HG03354 (cell line): Measurements from ENCODE around the gene SUDS3.

Experiments used
- ATAC-seq: cut with Tn5 transposase; IDR thresholded peaks from one replicate; pipeline ENCODE4 v1.9.1; 2021; ENCODE audit warnings: mild to moderate bottlenecking; ENCODE audit not compliant: unreplicated experiment, poor library complexity, severe bottlenecking

The SUDS3 gene

DNA sequence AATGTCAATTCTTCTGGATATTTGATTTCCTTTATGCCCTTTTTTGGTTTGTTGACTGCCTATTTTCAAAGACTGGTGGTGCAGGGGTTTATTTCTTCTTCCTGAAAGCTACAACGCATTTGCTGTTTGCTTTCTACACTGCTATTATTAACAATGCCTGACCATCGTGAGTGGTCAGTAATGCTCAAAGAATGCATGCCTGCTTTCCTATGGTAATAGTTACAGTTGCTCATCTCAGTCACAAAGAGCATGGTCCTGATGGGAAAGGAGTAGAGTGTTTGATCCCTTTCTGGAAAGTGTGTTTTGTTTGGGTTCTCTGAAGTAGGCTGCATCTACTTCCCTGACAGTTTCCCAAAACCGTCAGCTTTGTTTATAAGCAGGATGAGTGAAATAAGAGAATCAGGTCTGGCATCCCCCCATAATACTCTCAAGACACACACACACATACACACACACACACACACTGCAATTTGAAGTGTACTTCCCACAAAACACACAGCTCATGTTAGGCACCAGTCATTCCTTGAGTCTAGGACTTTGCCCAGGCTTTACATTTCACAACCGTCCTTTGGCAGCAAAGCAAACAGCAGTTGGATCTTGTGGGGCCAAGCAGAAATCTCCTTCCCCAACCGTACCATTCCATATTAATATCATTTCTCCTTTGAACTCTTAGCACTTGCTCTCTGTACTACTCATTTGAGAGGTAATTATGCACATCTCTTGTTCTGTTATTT is 56.6 kb downstream of the SUDS3 start:
- no peak for ATAC-seq

DNA sequence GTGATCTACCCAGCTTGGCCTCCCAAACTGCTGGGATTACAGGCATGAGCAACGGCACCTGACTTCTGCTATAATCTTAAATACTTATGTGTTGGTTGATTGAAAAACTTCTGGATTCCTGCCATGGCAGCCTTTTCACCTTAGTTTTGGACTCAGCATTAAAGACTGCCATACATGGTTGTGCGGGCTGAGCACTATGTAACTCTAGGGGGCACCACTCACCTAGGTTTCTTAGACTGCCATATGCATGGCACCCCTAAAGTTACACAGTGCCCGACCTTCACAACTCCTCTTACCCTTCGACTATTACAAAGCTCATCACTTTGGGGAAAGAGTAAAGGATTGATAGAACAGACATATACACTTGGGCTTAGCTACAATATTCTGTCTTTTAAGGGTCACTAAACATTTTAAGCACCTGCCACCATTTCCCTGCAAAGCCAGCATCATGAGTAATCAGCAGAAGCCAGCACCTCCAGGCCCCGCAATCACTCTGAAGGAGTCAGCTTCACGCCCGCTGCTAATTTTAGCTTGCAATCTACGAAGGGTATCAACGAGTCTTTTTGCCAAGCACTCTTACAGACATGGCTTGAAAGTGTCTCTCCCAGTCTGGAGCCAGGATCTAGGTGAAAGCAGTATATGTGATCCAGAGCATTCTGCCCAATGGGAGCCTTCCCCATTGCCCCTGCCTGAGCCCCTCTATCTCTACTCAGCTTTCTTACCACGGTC is 59.8 kb downstream of the SUDS3 start:
- ATAC-seq, result no peak

DNA sequence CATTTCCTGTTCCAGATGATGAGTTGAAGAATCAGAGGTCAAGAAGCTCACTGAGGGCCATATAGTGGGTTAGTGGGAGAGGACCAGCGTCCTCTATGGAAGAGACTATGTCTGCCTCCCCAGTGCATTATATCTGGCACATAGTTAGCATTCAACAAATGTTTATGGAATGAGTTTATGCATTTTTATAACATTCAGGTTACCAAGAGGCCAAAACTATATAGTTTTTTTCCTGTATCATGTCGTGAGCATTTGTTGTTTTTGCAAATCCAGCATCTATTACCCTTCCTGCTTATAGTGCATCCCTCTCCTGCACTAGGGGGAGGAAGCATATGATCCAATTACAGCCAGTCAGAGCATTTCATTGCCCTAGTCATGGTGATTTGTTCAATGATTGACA is 60.6 kb downstream of the SUDS3 start:
- ATAC-seq, result no peak

GRCh38 chr12:118439068-118439467 is 62.7 kb downstream of the SUDS3 start:
- no peak for ATAC-seq

- no peak for ATAC-seq
These were observed 69.9 kb downstream of the SUDS3 start for GRCh38 chr12:118446247-118446646.

- ATAC-seq, result no peak
These were observed 70.8 kb downstream of the SUDS3 start for GRCh38 chr12:118447181-118447580.

GRCh38 chr12:118448341-118448740 is 72.0 kb downstream of the SUDS3 start:
- no peak for ATAC-seq

- ATAC-seq, result no peak
These were observed 79.0 kb downstream of the SUDS3 start for GRCh38 chr12:118455327-118455726.

DNA sequence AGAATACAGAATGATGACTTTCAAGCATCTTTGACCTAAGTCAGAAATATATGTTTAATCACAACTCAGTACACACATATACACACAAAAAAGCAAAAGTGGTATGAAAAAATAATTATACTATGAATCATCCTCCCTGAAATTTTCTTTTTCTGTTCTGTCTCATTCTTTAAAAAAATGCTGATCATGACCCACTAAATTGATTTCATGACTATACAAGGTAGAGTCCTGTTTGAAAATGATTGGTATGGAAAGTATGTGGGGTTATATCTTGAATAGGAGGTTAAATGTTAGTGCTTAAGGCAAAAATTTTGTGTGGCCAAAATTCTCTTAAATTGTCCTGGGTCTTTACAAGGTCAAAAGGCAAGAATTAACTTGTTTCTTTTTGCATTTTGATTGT is 80.4 kb downstream of the SUDS3 start:
- no peak for ATAC-seq

GRCh38 chr12:118459110-118459509 is 82.8 kb downstream of the SUDS3 start:
- no peak for ATAC-seq

DNA sequence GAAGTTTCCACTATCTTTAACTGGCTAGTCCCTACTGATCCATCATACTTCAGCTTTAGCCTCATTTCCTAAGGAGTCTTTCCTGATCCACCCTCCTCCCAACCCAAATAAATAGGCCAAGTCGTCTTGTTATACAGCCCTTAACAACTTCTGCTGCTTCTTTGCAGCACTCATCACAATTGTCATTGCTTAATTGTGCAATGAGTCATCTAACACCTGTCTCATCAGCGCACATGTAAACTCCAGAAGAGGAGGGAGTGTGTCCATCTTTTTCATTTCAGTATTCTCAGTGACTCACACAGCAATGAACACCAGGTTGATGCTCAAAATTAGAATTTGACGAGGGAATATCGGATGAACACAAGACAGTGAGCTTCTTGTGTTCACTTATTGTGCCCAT is 87.3 kb downstream of the SUDS3 start:
- ATAC-seq, result no peak

DNA sequence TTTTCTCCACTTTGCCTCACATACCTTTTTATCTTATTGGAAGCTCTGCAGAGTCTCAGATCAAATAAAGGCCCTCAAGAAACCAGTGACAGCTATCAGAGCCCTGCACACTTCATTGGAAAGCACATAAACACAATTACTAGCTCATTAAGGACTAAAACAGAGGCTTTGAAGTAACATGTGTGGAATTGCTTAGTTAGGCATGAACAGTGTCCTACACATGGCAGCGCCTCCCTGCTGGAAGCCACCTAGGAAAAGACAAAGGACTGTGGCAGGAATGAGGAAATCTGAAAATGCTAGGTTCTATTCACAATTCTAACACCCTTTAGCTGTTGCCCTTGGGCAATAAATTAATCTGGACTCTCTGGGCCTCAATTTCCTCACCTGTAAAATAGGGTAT is 89.4 kb downstream of the SUDS3 start:
- ATAC-seq, result no peak
